ENCODE measurements around the gene RPL22.

GRCh38 chr1:6143395-6143794 lies 56.0 kb downstream of the RPL22 start:
- no peak for TF ChIP-seq CTCF (IDR thresholded peaks at IDR 0.05)
- TF ChIP-seq POLR2A (IDR thresholded peaks at IDR 0.05) = no peak

Data from transverse colon (tissue), 3 donors.